Measurements from ENCODE around the gene ADAMTS12.

Gene ADAMTS12

GRCh38 chr5:33641744-33642505 is 249.9 kb downstream of the ADAMTS12 start:
- DNase-seq (ENCODE audit: low spot score), result no peak

GRCh38 chr5:33639474-33639873 is 252.3 kb downstream of the ADAMTS12 start:
- no peak for DNase-seq (ENCODE audit: low spot score)

GRCh38 chr5:33637011-33637410 is 254.8 kb downstream of the ADAMTS12 start:
- DNase-seq (ENCODE audit: low spot score), result no peak

GRCh38 chr5:33635582-33635981 is 256.2 kb downstream of the ADAMTS12 start:
- DNase-seq (ENCODE audit: low spot score), result no peak

- no peak for DNase-seq (ENCODE audit: low spot score)
These were observed 258.1 kb downstream of the ADAMTS12 start for GRCh38 chr5:33633699-33634098.

GRCh38 chr5:33631786-33632185 is 260.0 kb downstream of the ADAMTS12 start:
- no peak for DNase-seq (ENCODE audit: low spot score)

GRCh38 chr5:33631139-33631538 is 260.7 kb downstream of the ADAMTS12 start:
- no peak for DNase-seq (ENCODE audit: low spot score)

GRCh38 chr5:33629999-33630398 is 261.8 kb downstream of the ADAMTS12 start:
- DNase-seq (ENCODE audit: low spot score), result no peak

GRCh38 chr5:33628796-33629195 is 263.0 kb downstream of the ADAMTS12 start:
- DNase-seq (ENCODE audit: low spot score), result no peak

- no peak for DNase-seq (ENCODE audit: low spot score)
These were observed 270.3 kb downstream of the ADAMTS12 start for GRCh38 chr5:33621514-33621913.

- DNase-seq (ENCODE audit: low spot score), result no peak
These were observed 277.8 kb downstream of the ADAMTS12 start for GRCh38 chr5:33614039-33614438.

- no peak for DNase-seq (ENCODE audit: low spot score)
These were observed 279.4 kb downstream of the ADAMTS12 start for GRCh38 chr5:33612386-33612785.

GRCh38 chr5:33611877-33612276 is 279.9 kb downstream of the ADAMTS12 start:
- DNase-seq (ENCODE audit: low spot score), result no peak

- no peak for DNase-seq (ENCODE audit: low spot score)
These were observed 283.3 kb downstream of the ADAMTS12 start for GRCh38 chr5:33608344-33609041.

- no peak for DNase-seq (ENCODE audit: low spot score)
These were observed 287.3 kb downstream of the ADAMTS12 start for GRCh38 chr5:33604503-33604902.

GRCh38 chr5:33601881-33602280 is 289.9 kb downstream of the ADAMTS12 start:
- DNase-seq (ENCODE audit: low spot score), result no peak

GRCh38 chr5:33595303-33595702 is 296.5 kb downstream of the ADAMTS12 start:
- DNase-seq (ENCODE audit: low spot score), result no peak

- no peak for DNase-seq (ENCODE audit: low spot score)
These were observed 297.8 kb downstream of the ADAMTS12 start for GRCh38 chr5:33594006-33594405.

GRCh38 chr5:33592245-33592644 is 299.5 kb downstream of the ADAMTS12 start:
- no peak for DNase-seq (ENCODE audit: low spot score)

GRCh38 chr5:33588654-33589372 is 303.0 kb downstream of the ADAMTS12 start:
- peak; percentile 16 for DNase-seq (ENCODE audit: low spot score)

GRCh38 chr5:33583332-33583731 is 308.5 kb downstream of the ADAMTS12 start:
- DNase-seq (ENCODE audit: low spot score), result no peak

GRCh38 chr5:33582417-33582816 is 309.4 kb downstream of the ADAMTS12 start:
- no peak for DNase-seq (ENCODE audit: low spot score)

GRCh38 chr5:33579789-33580188 is 312.0 kb downstream of the ADAMTS12 start:
- no peak for DNase-seq (ENCODE audit: low spot score)
